ENCODE measurements around the gene ACOT12.
"Not testable (repeated sequence)": the region's sequence is repeated elsewhere in the genome, so short reads cannot be mapped to it uniquely, and the experiment has no call there.

Gene ACOT12

GRCh38 chr5:81393783-81394718, at the start of gene ACOT12:
TSS of gene ACOT12 (minus strand) at chr5:81394134. CDS start at chr5:81394114, 20 bp downstream.
- no peak for DNase-seq (ENCODE audit: low read depth)

DNA sequence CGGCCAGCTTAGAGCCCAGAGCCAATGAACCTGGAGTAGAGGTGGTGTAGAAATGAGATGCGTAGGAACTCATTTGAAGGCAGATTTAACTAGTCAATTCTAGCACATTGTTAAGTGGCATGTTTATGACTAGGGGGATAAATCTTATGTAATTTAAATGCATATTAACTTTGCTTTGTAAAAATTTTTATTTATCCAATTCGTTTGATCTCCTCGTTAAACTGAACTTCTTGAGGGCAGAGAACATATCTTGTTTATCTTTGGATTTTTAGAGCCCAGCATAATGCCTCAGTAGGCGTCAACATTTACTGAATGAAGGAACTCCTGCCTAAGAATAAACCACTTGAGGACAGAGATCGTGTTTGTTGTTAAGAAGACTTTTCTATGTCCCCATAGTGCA, 41.1 kb upstream of the ACOT12 start:
- no peak for DNase-seq (ENCODE audit: low read depth)

DNA sequence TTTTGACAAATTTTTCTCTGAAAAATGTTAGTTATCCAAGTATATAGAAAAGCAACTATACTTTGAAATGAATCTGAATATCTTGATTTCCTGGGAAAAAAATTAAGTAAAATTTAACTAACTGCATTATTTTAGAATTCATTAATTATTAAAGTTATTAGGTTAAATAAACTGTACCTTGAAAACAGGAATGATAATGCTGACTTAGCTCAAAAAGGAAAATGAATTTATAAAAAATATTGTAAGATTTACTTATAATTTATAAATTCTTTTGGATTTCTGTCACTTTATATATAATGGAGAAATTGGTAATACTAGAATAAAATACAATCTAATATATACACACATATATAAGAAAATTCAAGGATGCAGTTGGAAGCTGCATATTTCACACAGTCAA, 36.1 kb upstream of the ACOT12 start:
- no peak for DNase-seq (ENCODE audit: low read depth)

DNA sequence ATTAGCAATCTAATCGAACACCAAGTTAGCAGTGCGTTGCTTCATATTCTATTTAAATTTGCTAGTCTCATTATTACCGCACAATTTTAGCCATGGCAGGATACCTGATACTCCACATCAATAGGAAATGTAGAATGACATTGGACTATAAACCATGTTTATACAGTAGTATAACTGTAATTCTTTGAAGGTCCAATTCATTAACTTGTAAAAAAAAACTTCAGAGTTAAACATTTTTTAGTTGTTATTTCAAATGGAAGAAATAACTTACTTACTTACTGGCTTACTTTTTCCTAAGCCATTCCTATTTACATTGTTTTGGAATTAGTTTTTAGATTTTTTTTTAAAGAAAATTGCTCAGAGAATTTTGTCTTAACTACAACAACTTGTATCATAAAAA, 35.4 kb upstream of the ACOT12 start:
- no peak for DNase-seq (ENCODE audit: low read depth)

DNA sequence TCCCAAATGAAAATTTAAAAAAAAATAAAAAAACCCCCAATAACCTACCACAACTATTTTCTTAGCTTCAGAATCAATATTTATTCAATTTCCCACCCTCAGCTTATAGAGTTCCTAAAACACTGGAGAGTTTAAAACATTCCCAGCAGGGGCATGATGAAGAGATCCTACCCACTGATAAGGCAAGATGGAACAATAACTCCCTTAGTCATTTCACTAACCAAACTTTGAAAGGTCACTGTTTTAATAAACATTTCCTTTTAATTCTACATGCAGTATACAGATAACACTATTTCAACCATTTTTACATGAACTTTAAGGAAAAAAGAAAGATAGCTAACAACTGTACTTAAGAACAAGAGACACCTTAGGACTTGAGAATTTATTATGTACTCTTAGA, 34.9 kb upstream of the ACOT12 start:
- no peak for DNase-seq (ENCODE audit: low read depth)

GRCh38 chr5:81428446-81428845, 34.5 kb upstream of the ACOT12 start:
- no peak for DNase-seq (ENCODE audit: low read depth)

GRCh38 chr5:81427566-81427965, 33.6 kb upstream of the ACOT12 start:
- DNase-seq (ENCODE audit: low read depth) = no peak

- no peak for DNase-seq (ENCODE audit: low read depth)
These were observed 32.6 kb upstream of the ACOT12 start for GRCh38 chr5:81426359-81427030.

DNA sequence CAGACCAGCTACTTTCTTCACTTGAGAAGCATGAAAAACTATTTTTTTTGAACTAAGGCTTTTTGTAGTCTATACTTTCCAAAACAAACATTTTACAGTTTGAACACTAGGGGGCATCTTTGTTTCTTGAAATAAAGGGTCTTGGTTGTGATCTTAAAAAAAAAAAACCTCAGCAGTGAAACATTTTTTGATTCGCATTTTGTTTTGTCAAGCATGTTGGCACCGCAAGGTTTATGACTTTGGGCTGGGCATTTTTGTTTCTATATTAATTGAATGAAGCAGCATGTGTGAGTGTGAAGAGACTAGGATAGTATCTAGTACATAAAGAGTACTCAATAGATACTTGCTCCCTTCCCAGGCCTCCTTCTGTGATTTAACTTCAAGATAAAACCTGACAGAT, 31.6 kb upstream of the ACOT12 start:
- no peak for DNase-seq (ENCODE audit: low read depth)

- DNase-seq (ENCODE audit: low read depth) = no peak
These were observed 30.8 kb upstream of the ACOT12 start for GRCh38 chr5:81424728-81425127.

DNA sequence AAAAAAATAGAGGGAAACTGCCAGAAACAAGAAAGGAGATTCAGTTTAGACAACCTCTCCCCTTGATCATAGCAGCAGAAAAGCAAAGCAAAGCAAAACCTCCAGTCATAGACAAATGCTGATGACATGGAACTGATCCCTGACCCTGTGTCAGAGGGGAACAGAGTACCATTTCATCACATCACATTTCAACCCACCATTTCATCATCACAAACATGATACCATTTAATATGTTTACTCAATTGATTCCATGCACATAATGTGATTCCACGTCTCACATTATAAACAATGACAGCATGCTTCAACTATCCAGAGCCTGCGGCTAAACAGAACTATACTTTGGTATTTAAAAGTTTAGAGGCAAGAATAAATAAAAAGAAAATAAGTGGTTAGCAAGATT, 28.7 kb upstream of the ACOT12 start:
- DNase-seq (ENCODE audit: low read depth) = no peak

GRCh38 chr5:81420039-81420667, 26.2 kb upstream of the ACOT12 start:
- no peak for DNase-seq (ENCODE audit: low read depth)

- no peak for DNase-seq (ENCODE audit: low read depth)
These were observed 24.7 kb upstream of the ACOT12 start for GRCh38 chr5:81418606-81419005.

DNA sequence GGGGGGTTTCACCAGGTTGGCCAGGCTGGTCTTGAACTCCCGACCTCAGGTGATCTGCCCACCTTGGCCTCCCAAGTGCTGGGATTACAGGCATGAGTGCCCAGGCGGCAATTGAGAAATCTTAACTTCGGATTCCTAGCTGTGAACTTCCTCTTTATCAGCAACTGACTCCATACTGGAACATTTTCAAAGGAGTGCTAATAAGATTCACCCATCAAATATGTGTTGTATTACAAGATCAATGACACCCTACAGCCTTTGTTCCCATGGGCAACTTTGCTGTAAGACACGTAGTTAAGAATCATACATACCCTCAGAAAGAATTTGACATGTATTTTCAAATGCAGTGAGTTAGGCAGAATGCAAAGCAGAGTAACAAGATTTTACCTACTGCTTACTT, 23.1 kb upstream of the ACOT12 start:
- no peak for DNase-seq (ENCODE audit: low read depth)

DNA sequence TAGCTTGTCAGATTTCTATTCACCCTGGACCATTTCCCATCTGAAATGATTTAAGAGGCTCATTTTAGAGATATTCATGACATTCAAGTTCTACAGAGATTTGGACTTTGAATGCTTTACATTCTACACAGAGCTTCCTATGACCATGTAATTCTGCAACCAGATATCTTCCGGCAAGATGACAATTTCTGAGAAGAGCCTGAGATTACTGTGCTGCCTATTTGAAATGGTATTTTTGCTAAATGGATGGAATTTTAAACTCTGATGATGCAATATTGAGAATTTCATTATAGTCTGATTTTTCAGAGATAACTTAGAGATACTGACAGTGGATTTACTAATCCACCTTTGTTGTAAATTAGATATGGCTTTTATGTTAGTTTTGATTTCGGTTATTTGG, 16.0 kb upstream of the ACOT12 start:
- DNase-seq (ENCODE audit: low read depth) = no peak

- DNase-seq (ENCODE audit: low read depth) = no peak
These were observed 15.4 kb upstream of the ACOT12 start for GRCh38 chr5:81409361-81409760.

DNA sequence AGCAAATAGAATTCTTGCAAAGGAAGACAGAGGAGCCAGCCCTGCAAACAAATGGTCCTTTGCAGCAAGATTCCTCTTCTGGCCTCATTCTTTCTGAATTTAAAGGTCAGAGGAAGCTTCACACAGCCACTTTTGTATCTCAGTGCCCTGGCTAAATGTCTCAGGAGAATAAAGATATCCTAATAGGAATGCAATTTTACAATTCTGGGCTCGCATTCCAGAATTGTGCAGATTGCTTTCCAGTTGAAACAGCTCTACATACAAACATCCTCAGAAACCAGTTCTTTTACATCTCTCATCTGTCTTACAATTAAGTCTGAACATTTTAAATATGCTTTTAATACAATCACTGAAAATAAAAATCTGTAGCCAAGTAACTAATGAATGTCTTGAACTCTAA, 14.6 kb upstream of the ACOT12 start:
- no peak for DNase-seq (ENCODE audit: low read depth)

- DNase-seq (ENCODE audit: low read depth) = not testable (repeated sequence)
These were observed 13.9 kb upstream of the ACOT12 start for GRCh38 chr5:81407811-81408210.

DNA sequence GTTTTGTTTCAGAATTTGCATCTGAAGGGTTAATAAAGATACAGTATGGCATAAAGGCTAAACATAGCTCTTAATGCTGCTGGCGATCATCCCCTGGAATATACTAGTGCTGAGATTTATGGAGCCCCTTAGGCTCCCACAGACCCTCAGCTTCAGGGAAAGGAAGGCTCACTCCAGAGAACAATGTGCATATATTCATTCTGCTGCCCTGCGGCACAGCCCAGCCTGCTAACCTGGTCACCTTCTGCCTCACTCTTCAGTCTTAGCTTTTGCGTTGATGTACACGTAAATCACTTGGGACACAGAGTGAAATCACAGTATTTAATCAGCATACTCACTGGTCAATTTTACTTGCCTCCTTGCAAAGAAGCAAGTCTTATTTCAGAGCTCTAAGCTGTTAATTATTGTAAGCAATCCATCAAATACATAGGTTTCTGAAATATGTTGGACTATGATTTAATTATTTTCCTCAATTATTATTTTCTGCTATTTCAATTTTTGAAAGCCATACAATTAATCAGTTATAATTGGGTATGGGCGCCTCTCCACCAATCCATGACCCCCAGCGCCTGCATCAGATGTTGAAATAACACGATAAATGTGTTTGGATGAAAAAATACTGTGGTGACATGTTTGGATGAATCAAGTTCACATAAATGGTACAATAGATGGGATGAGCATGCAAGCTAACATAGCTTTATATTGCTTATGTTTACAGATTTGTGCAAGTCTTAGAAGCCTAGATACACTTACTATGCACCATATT, 11.4 kb upstream of the ACOT12 start:
- DNase-seq (ENCODE audit: low read depth) = no peak

GRCh38 chr5:81402192-81402930, 8.4 kb upstream of the ACOT12 start:
- DNase-seq (ENCODE audit: low read depth) = no peak

GRCh38 chr5:81401266-81401665, 7.3 kb upstream of the ACOT12 start:
- DNase-seq (ENCODE audit: low read depth) = no peak

Measured in stimulated activated CD8-positive, alpha-beta memory T cell treated with anti-CD3 and anti-CD28 coated beads, Interleukin-7, amount 100 ng/mL, for 24 hours (primary cell).